SK-N-SH treated with all-trans-retinoic acid at 6 μM for 48 hours (cell line): Measurements from ENCODE around the gene CES5A.

Experiments
- ATAC-seq: fragments of 200-7000 bp; cut with Tn5 transposase; 3 replicates; pipeline ENCODE4 v1.9.1; 2020; ENCODE audit warnings: mild to moderate bottlenecking, moderate library complexity
- ARNTL ChIP-seq: fragments of 450-650 bp; formaldehyde crosslinking; IDR thresholded peaks from 2 replicates; pipeline ENCODE4 v1.5.0; 2020; ENCODE audit warnings: low read depth, mild to moderate bottlenecking, moderate library complexity, borderline replicate concordance
- CREB5 ChIP-seq: fragments of 250-450 bp; sonication (Bioruptor Pico); IDR thresholded peaks from 2 replicates; pipeline ENCODE4 v1.5.1; 2020; ENCODE audit warnings: low read depth, mild to moderate bottlenecking, moderate library complexity
- CSDC2 ChIP-seq: fragments of 250-450 bp; sonication (Bioruptor Pico); IDR thresholded peaks from 2 replicates; pipeline ENCODE4 v1.5.0; 2020; ENCODE audit warnings: mild to moderate bottlenecking, moderate library complexity
- ESRRG ChIP-seq: fragments of 250-450 bp; sonication (Bioruptor Pico); IDR thresholded peaks from 2 replicates; pipeline ENCODE4 v1.6.1; 2021; ENCODE audit warnings: mild to moderate bottlenecking
- ISL1 ChIP-seq: fragments of 250-450 bp; sonication (Bioruptor Pico); IDR thresholded peaks from 2 replicates; pipeline ENCODE4 v2.1.2; 2022; ENCODE audit warnings: mild to moderate bottlenecking, moderate library complexity
- OSR1 ChIP-seq: fragments of 250-450 bp; sonication (Bioruptor Pico); IDR thresholded peaks from 2 replicates; pipeline ENCODE4 v1.8.0; 2022; ENCODE audit warnings: moderate library complexity, mild to moderate bottlenecking, inconsistent platforms
- PATZ1 ChIP-seq: fragments of 250-450 bp; sonication (Bioruptor Pico); IDR thresholded peaks from 2 replicates; pipeline ENCODE4 v1.8.0; 2020; ENCODE audit warnings: mild to moderate bottlenecking, moderate library complexity, borderline replicate concordance
- PPARA ChIP-seq: fragments of 250-450 bp; sonication (Bioruptor Pico); IDR thresholded peaks from 2 replicates; pipeline ENCODE4 v1.5.0; 2020; ENCODE audit warnings: mild to moderate bottlenecking, borderline replicate concordance
- RARB ChIP-seq: fragments of 250-450 bp; sonication (Bioruptor Pico); IDR thresholded peaks from 2 replicates; pipeline ENCODE4 v1.8.0; 2021; ENCODE audit warnings: mild to moderate bottlenecking, moderate library complexity
- SNAI2 ChIP-seq: fragments of 250-450 bp; sonication (Bioruptor Pico); IDR thresholded peaks from 2 replicates; pipeline ENCODE4 v1.5.0; 2020; ENCODE audit warnings: mild to moderate bottlenecking, moderate library complexity
- TCF4 ChIP-seq: fragments of 250-450 bp; sonication (Bioruptor Pico); IDR thresholded peaks from 2 replicates; pipeline ENCODE4 v1.8.0; 2021; ENCODE audit warnings: mild to moderate bottlenecking, moderate library complexity, borderline replicate concordance
- TOX ChIP-seq: fragments of 250-450 bp; sonication (Bioruptor Pico); IDR thresholded peaks from 2 replicates; pipeline ENCODE4 v1.8.0; 2021; ENCODE audit warnings: mild to moderate bottlenecking, moderate library complexity, borderline replicate concordance
- TSHZ2 ChIP-seq: fragments of 250-450 bp; sonication (Bioruptor Pico); IDR thresholded peaks from 2 replicates; pipeline ENCODE4 v1.5.0; 2020; ENCODE audit warnings: mild to moderate bottlenecking, moderate library complexity
- ZC3H10 ChIP-seq: fragments of 250-450 bp; sonication (Bioruptor Pico); IDR thresholded peaks from 2 replicates; pipeline ENCODE4 v1.5.1; 2021; ENCODE audit warnings: mild to moderate bottlenecking, moderate library complexity
- ZFP3 ChIP-seq: fragments of 250-450 bp; sonication (Bioruptor Pico); IDR thresholded peaks from 2 replicates; pipeline ENCODE4 v1.5.0; 2020; ENCODE audit warnings: mild to moderate bottlenecking, moderate library complexity
- ZFP30 ChIP-seq: fragments of 450-650 bp; formaldehyde crosslinking; IDR thresholded peaks from 2 replicates; pipeline ENCODE4 v1.5.0; 2022; ENCODE audit warnings: mild to moderate bottlenecking, moderate library complexity
- ZNF565 ChIP-seq: fragments of 450-650 bp; formaldehyde crosslinking; conservative IDR thresholded peaks from 2 replicates; pipeline ENCODE4 v1.5.0; 2020; ENCODE audit warnings: low read depth, mild to moderate bottlenecking, moderate library complexity
- ZNF70 ChIP-seq: fragments of 450-650 bp; formaldehyde crosslinking; IDR thresholded peaks from 2 replicates; pipeline ENCODE4 v1.5.0; 2020; ENCODE audit warnings: mild to moderate bottlenecking, moderate library complexity
- ZNF8 ChIP-seq: fragments of 450-650 bp; formaldehyde crosslinking; IDR thresholded peaks from 2 replicates; pipeline ENCODE4 v1.5.0; 2020; ENCODE audit warnings: mild to moderate bottlenecking, moderate library complexity
- TF ChIP-seq, protein P1 (sequence below): fragments of 250-450 bp; sonication (Bioruptor Pico); IDR thresholded peaks from 2 replicates; pipeline ENCODE4 v1.8.0; 2021; ENCODE audit warnings: low read depth, mild to moderate bottlenecking, moderate library complexity, borderline replicate concordance

CES5A gene

DNA sequence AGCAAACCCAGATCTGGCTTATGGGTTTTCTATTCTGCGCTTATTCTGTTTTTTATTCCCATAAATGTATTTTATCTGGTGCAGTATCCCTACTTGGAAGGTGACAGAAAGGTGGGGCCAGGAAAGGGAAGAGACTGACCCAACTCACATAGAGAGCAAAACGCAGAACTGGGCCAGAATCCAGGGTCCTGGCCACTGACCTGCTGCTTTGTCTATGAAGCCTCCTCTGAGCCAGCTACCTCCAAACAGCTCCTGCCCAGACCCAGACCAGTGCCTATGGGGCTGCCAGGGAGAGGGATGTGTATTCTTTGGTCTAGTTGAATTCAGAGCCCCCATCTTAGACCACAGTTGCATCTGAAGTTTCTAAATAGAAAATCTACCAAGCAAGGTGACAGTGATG, 36.4 kb upstream of the CES5A start:
- TF ChIP-seq ARNTL (CRISPR knock-in tag) (no peak), PPARA (no peak), TOX (CRISPR knock-in tag) (no peak), ZNF8 (CRISPR knock-in tag) (no peak), TCF4 (CRISPR knock-in tag) (no peak), OSR1 (CRISPR knock-in tag) (no peak), ZNF70 (CRISPR knock-in tag) (no peak), SNAI2 (no peak), RARB (CRISPR knock-in tag) (no peak)
- TF ChIP-seq, protein P1, sequence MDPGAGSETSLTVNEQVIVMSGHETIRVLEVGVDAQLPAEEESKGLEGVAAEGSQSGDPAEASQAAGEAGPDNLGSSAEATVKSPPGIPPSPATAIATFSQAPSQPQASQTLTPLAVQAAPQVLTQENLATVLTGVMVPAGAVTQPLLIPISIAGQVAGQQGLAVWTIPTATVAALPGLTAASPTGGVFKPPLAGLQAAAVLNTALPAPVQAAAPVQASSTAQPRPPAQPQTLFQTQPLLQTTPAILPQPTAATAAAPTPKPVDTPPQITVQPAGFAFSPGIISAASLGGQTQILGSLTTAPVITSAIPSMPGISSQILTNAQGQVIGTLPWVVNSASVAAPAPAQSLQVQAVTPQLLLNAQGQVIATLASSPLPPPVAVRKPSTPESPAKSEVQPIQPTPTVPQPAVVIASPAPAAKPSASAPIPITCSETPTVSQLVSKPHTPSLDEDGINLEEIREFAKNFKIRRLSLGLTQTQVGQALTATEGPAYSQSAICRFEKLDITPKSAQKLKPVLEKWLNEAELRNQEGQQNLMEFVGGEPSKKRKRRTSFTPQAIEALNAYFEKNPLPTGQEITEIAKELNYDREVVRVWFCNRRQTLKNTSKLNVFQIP (CRISPR knock-in tag): no peak
- ATAC-seq: no peak

GRCh38 chr16:55909876-55910275, 34.7 kb upstream of the CES5A start:
- no peak for ATAC-seq
- TF ChIP-seq ZFP30 (no peak), TCF4 (CRISPR knock-in tag) (no peak), ZFP3 (CRISPR knock-in tag) (no peak), OSR1 (CRISPR knock-in tag) (no peak), ESRRG (CRISPR knock-in tag) (no peak), RARB (CRISPR knock-in tag) (no peak), ZNF565 (CRISPR knock-in tag) (no peak)

DNA sequence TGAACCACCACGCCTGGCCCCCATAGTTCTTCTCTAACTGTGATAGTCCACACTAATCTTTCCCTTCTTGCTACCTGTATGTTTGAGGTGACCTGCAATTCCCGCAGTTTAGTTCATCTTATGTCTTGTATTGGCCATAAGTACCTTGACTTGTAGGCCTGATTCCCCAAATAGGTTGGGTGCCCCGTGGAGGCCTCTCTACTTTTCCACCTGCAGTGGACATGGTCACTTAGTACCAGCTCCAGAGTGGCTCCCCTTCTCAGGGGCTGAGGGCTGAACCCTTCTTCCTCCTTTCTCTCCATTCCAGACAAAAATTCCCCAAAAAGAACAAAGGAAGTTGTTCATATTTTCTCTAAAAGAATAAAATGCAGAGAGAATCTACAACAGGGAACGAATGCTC, 33.5 kb upstream of the CES5A start:
- TF ChIP-seq ZNF8 (CRISPR knock-in tag): no peak
- no peak for TF ChIP-seq PATZ1 (CRISPR knock-in tag)
- TF ChIP-seq CSDC2 (CRISPR knock-in tag): no peak
- no peak for TF ChIP-seq TSHZ2 (CRISPR knock-in tag)
- TF ChIP-seq, protein P1 (CRISPR knock-in tag): no peak
- no peak for TF ChIP-seq ZC3H10 (CRISPR knock-in tag)
- no peak for TF ChIP-seq PPARA
- no peak for TF ChIP-seq ZNF565 (CRISPR knock-in tag)
- TF ChIP-seq SNAI2: no peak
- no peak for TF ChIP-seq ESRRG (CRISPR knock-in tag)
- TF ChIP-seq CREB5 (CRISPR knock-in tag): no peak
- TF ChIP-seq ZFP30: no peak
- no peak for TF ChIP-seq ISL1
- TF ChIP-seq OSR1 (CRISPR knock-in tag): no peak
- no peak for TF ChIP-seq TOX (CRISPR knock-in tag)
- no peak for TF ChIP-seq ZNF70 (CRISPR knock-in tag)
- no peak for ATAC-seq
